OCI-LY7 (cell line): ENCODE measurements around the gene TGFBR1. TPM values are rescaled to one million over a fixed set of nuclear protein-coding genes. Genes with fewer than 3 reads are reported as not detected.
A peak's percentile ranks its signal among the peaks of the same experiment; 100 is the strongest.

Source experiments
- BruUV-seq: library from RNA; stranded (reverse); fragments of 400-500 nt; replicated peaks from 2 replicates; lab custom pipeline; 2021; lab: Mats Ljungman, UMichigan
- CTCF ChIA-PET: fragments of 300-600 bp; sonication (Branson Sonifier 250); formaldehyde crosslinking; loops from one replicate; lab custom pipeline; 2022; ENCODE audit warnings: antibody characterized with exemption; ENCODE audit not compliant: unreplicated experiment; lab: Charles Lee
- POLR2A ChIA-PET: fragments of 300-600 bp; sonication (Branson Sonifier 250); formaldehyde crosslinking; loops from one replicate; lab custom pipeline; 2022; ENCODE audit warnings: antibody characterized with exemption; lab: Charles Lee
- DNase-seq: peaks from one replicate; pipeline ENCODE4 v3.0.0-alpha.2; 2015; ENCODE audit warnings: low spot score
- H2AFZ ChIP-seq: fragments of 200-600 bp; sonication (generic), shearing (Covaris generic); 2 replicates; pipeline ENCODE4 v1.6.1; 2014; ENCODE audit warnings: mild to moderate bottlenecking, antibody characterized with exemption, low read length, moderate library complexity
- H3K27ac ChIP-seq: fragments of 200-600 bp; sonication (generic); 2 replicates; pipeline ENCODE4 v1.5.1; 2014; ENCODE audit warnings: mixed run types, low read depth, mild to moderate bottlenecking, moderate library complexity, low read length, inconsistent platforms; ENCODE audit not compliant: poor library complexity, severe bottlenecking
- H3K36me3 ChIP-seq: fragments of 200-600 bp; sonication (generic); 2 replicates; pipeline ENCODE4 v1.6.1; 2014; ENCODE audit warnings: mild to moderate bottlenecking, antibody characterized with exemption, low read length, moderate library complexity, mixed read lengths; ENCODE audit not compliant: insufficient read depth
- H3K4me1 ChIP-seq: fragments of 200-600 bp; sonication (generic); 2 replicates; pipeline ENCODE4 v1.5.1; 2014; ENCODE audit warnings: mild to moderate bottlenecking, low read length; ENCODE audit not compliant: insufficient read depth, poor library complexity, severe bottlenecking
- H3K4me2 ChIP-seq: fragments of 200-600 bp; sonication (generic); 2 replicates; pipeline ENCODE4 v1.6.1; 2014; ENCODE audit warnings: mild to moderate bottlenecking, low read length
- H3K4me3 ChIP-seq: fragments of 200-600 bp; sonication (generic); 2 replicates; pipeline ENCODE4 v1.5.1; 2014; ENCODE audit warnings: mild to moderate bottlenecking, low read depth, low read length; ENCODE audit not compliant: poor library complexity, severe bottlenecking
- H3K79me2 ChIP-seq: fragments of 200-600 bp; sonication (generic); 2 replicates; pipeline ENCODE4 v1.6.1; 2016; ENCODE audit warnings: low read depth, mild to moderate bottlenecking, low read length, moderate library complexity, mixed read lengths; ENCODE audit not compliant: insufficient read depth
- H3K9me2 ChIP-seq: fragments of 200-600 bp; sonication (generic); 2 replicates; pipeline ENCODE4 v1.6.1; 2016; ENCODE audit warnings: mild to moderate bottlenecking, low read length, mixed read lengths; ENCODE audit not compliant: insufficient read depth
- H3K9me3 ChIP-seq: fragments of 200-600 bp; sonication (generic); 2 replicates; pipeline ENCODE4 v1.6.1; 2014; ENCODE audit warnings: mild to moderate bottlenecking, mixed run types, low read length, mixed read lengths
- H4K20me1 ChIP-seq: fragments of 200-600 bp; sonication (generic); 2 replicates; pipeline ENCODE4 v1.6.1; 2014; ENCODE audit warnings: mild to moderate bottlenecking, antibody characterized with exemption, low read length, moderate library complexity, mixed read lengths; ENCODE audit not compliant: insufficient read depth
- CTCF ChIP-seq: fragments of 200-600 bp; sonication (generic); conservative IDR thresholded peaks from 2 replicates; pipeline ENCODE4 v1.5.1; 2014; ENCODE audit warnings: mild to moderate bottlenecking, antibody characterized with exemption, low read length, moderate library complexity, mixed read lengths
- EZH2phosphoT487 ChIP-seq: fragments of 200-600 bp; sonication (generic); IDR thresholded peaks from 2 replicates; pipeline ENCODE4 v1.6.1; 2018; ENCODE audit warnings: low read depth, borderline replicate concordance, mild to moderate bottlenecking, mixed run types, antibody characterized with exemption, low read length, moderate library complexity, mixed read lengths
- intact Hi-C: fragments of 100-400 bp; cut with micrococcal nuclease; formaldehyde crosslinking; loops from one replicate; pipeline ENCODE4 v1.10.0; 2022; ENCODE audit not compliant: unreplicated experiment
- total RNA-seq, 2 experiments: library from RNA; depleted of rRNA in 1 of 2; stranded (reverse); fragments of >200 nt in 1 of 2; shearing (Covaris generic) in 1 of 2; gene quantifications; 2 replicates each; pipeline ENCODE4 v1.2.3, GENCODE V29; 2014 to 2022

TGFBR1 gene
- total RNA-seq, 2 experiments from 2014 or later, result 13.6 to 36.7 TPM

GRCh38 chr9:99105152-99106043 lies 485 bp downstream of the TGFBR1 start:
- intact Hi-C loops, result loop anchor here (2.0 kb wide), 2 partner anchors 33 to 47 kb away; no protein-coding TSS in a partner anchor
- peaks cover 49% of the 10 kb centered on the region; the same call in 1 of the 2 replicates for H3K79me2 ChIP-seq
- CTCF ChIA-PET, result no interaction called here
- peak; percentile 64 for DNase-seq
- POLR2A ChIA-PET, result interaction anchor here (0.6 to 3.0 kb wide), 10 partner anchors 8 to 746 kb away, joined by 3 to 16 read pairs (median 4); no protein-coding TSS in a partner anchor
- no peaks in the 10 kb centered on the region for H3K9me3 ChIP-seq
- BruUV-seq, result no TSS peak
- H3K4me2 ChIP-seq, result peak overlapping the region; percentile 95
- TF ChIP-seq EZH2phosphoT487 (no peak), CTCF (no peak)
- H3K27ac ChIP-seq, result no peak overlapping the region
- peak overlapping the region; percentile 78 for H3K4me3 ChIP-seq
- no peaks in the 10 kb centered on the region for H3K9me2 ChIP-seq
- H2AFZ ChIP-seq, result no peak overlapping the region
- H3K4me1 ChIP-seq, result peaks cover 54% of the 10 kb centered on the region
- H4K20me1 ChIP-seq, result peaks cover 16% of the 10 kb centered on the region; the same call in 1 of the 2 replicates
- 0 out of 2 replicates have a peak, but pooled peaks cover 6% of the 10 kb centered on the region for H3K36me3 ChIP-seq

- intact Hi-C loops, result loop anchor here (2.0 kb wide), 1 partner anchor 33 kb away; no protein-coding TSS in a partner anchor
- CTCF ChIA-PET, result no interaction called here
- Histone ChIP-seq H2AFZ (no peak overlapping the region), H3K36me3 (0 out of 2 replicates have a peak, but pooled peaks cover 11% of the 10 kb centered on the region), H3K4me1 (peaks cover 59% of the 10 kb centered on the region), H3K9me3 (no peaks in the 10 kb centered on the region), H4K20me1 (peaks cover 16% of the 10 kb centered on the region; the same call in 1 of the 2 replicates), H3K27ac (no peak overlapping the region), H3K79me2 (peaks cover 55% of the 10 kb centered on the region; the same call in 1 of the 2 replicates), H3K9me2 (no peaks in the 10 kb centered on the region), H3K4me3 (peak overlapping the region; percentile 78), H3K4me2 (peak overlapping the region; percentile 95)
- no peak for DNase-seq
- TF ChIP-seq EZH2phosphoT487 (no peak), CTCF (no peak)
- POLR2A ChIA-PET, result interaction anchor here (0.6 to 2.5 kb wide), 5 partner anchors 8 to 48 kb away, joined by 3 to 10 read pairs (median 6); no protein-coding TSS in a partner anchor
- no TSS peak for BruUV-seq
Observed at GRCh38 chr9:99106044-99106375, 1.1 kb downstream of the TGFBR1 start.
